ENCODE data around the gene RND1. TPM values are rescaled to one million over a fixed set of nuclear protein-coding genes. Genes with fewer than 3 reads are reported as not detected.

Gene RND1
- total and polyA plus RNA-seq, 2 of the 13 experiments (the other 11 are each of a cell fraction or from before 2014, with no cell fraction given) = 1.8 to 1.9 TPM

DNA sequence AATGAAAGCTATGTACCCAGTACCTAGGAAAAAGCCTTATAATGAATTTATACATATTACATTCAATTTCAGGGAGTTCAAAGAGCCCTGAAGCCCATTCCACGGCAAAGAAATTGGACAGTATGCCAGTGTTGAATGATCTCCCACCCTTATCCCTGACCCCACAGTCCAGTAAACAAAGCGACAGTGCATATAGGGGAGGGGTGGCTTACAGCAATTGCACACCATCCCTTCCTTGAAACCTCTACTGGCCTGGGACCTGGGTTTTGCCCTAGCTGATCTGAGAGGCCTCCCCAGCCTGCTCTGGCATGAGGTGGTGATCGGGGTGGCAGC lies 17.3 kb upstream of the RND1 start (continued):
- TF ChIP-seq, protein P1, sequence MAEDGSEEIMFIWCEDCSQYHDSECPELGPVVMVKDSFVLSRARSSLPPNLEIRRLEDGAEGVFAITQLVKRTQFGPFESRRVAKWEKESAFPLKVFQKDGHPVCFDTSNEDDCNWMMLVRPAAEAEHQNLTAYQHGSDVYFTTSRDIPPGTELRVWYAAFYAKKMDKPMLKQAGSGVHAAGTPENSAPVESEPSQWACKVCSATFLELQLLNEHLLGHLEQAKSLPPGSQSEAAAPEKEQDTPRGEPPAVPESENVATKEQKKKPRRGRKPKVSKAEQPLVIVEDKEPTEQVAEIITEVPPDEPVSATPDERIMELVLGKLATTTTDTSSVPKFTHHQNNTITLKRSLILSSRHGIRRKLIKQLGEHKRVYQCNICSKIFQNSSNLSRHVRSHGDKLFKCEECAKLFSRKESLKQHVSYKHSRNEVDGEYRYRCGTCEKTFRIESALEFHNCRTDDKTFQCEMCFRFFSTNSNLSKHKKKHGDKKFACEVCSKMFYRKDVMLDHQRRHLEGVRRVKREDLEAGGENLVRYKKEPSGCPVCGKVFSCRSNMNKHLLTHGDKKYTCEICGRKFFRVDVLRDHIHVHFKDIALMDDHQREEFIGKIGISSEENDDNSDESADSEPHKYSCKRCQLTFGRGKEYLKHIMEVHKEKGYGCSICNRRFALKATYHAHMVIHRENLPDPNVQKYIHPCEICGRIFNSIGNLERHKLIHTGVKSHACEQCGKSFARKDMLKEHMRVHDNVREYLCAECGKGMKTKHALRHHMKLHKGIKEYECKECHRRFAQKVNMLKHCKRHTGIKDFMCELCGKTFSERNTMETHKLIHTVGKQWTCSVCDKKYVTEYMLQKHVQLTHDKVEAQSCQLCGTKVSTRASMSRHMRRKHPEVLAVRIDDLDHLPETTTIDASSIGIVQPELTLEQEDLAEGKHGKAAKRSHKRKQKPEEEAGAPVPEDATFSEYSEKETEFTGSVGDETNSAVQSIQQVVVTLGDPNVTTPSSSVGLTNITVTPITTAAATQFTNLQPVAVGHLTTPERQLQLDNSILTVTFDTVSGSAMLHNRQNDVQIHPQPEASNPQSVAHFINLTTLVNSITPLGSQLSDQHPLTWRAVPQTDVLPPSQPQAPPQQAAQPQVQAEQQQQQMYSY (CRISPR knock-in tag; IDR thresholded peaks at IDR 0.05) = no peak
- TF ChIP-seq, protein P2, sequence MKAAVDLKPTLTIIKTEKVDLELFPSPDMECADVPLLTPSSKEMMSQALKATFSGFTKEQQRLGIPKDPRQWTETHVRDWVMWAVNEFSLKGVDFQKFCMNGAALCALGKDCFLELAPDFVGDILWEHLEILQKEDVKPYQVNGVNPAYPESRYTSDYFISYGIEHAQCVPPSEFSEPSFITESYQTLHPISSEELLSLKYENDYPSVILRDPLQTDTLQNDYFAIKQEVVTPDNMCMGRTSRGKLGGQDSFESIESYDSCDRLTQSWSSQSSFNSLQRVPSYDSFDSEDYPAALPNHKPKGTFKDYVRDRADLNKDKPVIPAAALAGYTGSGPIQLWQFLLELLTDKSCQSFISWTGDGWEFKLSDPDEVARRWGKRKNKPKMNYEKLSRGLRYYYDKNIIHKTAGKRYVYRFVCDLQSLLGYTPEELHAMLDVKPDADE (CRISPR knock-in tag; IDR thresholded peaks at IDR 0.05) = no peak
- TF ChIP-seq SOX13 (IDR thresholded peaks at IDR 0.05) (no peak), SOX13 (CRISPR knock-in tag; conservative IDR thresholded peaks at IDR 0.05 in 1 of 2, IDR thresholded peaks at IDR 0.05 in 1 of 2) (peak in 1 of 2 experiments; percentile 43; a peak in 1 of 4 replicates), ZNF124 (CRISPR knock-in tag; IDR thresholded peaks at IDR 0.05) (no peak), PITX1 (CRISPR knock-in tag; IDR thresholded peaks at IDR 0.05) (no peak), ELF1 (CRISPR knock-in tag; IDR thresholded peaks at IDR 0.05) (no peak), ZNF572 (CRISPR knock-in tag; IDR thresholded peaks at IDR 0.05) (no peak), ETV5 (CRISPR knock-in tag; IDR thresholded peaks at IDR 0.05; ENCODE audit: borderline replicate concordance) (no peak), RARA (CRISPR knock-in tag; IDR thresholded peaks at IDR 0.05) (0 out of 2 replicates have a peak, but pooled peaks have one; percentile 12), PCBP2 (optimal IDR thresholded peaks at IDR 0.05; ENCODE audit: low read depth, low read length, poor library complexity, severe bottlenecking) (no peak), FOXA3 (CRISPR knock-in tag; IDR thresholded peaks at IDR 0.05) (peak; percentile 33; the same call in 1 of the 2 replicates), ZIK1 (CRISPR knock-in tag; IDR thresholded peaks at IDR 0.05; ENCODE audit: borderline replicate concordance, low read depth) (no peak), SIN3A (IDR thresholded peaks at IDR 0.05; ENCODE audit: borderline replicate concordance, low read depth, low read length) (no peak), ZNF496 (CRISPR knock-in tag; IDR thresholded peaks at IDR 0.05; ENCODE audit: insufficient replicate concordance) (no peak), GFI1 (CRISPR knock-in tag; IDR thresholded peaks at IDR 0.05; ENCODE audit: borderline replicate concordance) (no peak), CAMTA2 (CRISPR knock-in tag; IDR thresholded peaks at IDR 0.05; ENCODE audit: borderline replicate concordance) (no peak)
- TF ChIP-seq, protein P3, sequence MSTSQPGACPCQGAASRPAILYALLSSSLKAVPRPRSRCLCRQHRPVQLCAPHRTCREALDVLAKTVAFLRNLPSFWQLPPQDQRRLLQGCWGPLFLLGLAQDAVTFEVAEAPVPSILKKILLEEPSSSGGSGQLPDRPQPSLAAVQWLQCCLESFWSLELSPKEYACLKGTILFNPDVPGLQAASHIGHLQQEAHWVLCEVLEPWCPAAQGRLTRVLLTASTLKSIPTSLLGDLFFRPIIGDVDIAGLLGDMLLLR (CRISPR knock-in tag; IDR thresholded peaks at IDR 0.05) = no peak
- TF ChIP-seq, protein P4, sequence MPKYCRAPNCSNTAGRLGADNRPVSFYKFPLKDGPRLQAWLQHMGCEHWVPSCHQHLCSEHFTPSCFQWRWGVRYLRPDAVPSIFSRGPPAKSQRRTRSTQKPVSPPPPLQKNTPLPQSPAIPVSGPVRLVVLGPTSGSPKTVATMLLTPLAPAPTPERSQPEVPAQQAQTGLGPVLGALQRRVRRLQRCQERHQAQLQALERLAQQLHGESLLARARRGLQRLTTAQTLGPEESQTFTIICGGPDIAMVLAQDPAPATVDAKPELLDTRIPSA (CRISPR knock-in tag; IDR thresholded peaks at IDR 0.05; ENCODE audit: borderline replicate concordance) = no peak
- TF ChIP-seq, protein P5, sequence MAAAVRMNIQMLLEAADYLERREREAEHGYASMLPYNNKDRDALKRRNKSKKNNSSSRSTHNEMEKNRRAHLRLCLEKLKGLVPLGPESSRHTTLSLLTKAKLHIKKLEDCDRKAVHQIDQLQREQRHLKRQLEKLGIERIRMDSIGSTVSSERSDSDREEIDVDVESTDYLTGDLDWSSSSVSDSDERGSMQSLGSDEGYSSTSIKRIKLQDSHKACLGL (CRISPR knock-in tag; IDR thresholded peaks at IDR 0.05) = no peak
- TF ChIP-seq, protein P6, sequence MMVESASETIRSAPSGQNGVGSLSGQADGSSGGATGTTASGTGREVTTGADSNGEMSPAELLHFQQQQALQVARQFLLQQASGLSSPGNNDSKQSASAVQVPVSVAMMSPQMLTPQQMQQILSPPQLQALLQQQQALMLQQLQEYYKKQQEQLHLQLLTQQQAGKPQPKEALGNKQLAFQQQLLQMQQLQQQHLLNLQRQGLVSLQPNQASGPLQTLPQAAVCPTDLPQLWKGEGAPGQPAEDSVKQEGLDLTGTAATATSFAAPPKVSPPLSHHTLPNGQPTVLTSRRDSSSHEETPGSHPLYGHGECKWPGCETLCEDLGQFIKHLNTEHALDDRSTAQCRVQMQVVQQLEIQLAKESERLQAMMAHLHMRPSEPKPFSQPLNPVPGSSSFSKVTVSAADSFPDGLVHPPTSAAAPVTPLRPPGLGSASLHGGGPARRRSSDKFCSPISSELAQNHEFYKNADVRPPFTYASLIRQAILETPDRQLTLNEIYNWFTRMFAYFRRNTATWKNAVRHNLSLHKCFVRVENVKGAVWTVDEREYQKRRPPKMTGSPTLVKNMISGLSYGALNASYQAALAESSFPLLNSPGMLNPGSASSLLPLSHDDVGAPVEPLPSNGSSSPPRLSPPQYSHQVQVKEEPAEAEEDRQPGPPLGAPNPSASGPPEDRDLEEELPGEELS (CRISPR knock-in tag; IDR thresholded peaks at IDR 0.05) = 0 out of 2 replicates have a peak, but pooled peaks have one; percentile 23

Measured in HepG2 (cell line).